Left lung (tissue), 10 donors: Measurements from ENCODE around the gene TMEM131. TPM values are rescaled to one million over a fixed set of nuclear protein-coding genes. Genes with fewer than 3 reads are reported as not detected.
"Not testable (repeated sequence)": the region's sequence is repeated elsewhere in the genome, so short reads cannot be mapped to it uniquely, and the experiment has no call there.

Experiments used
- ATAC-seq: fragments of 200-7000 bp; cut with Tn5 transposase; one replicate; pipeline ENCODE4 v1.9.1; 2020; ENCODE audit warnings: moderate library complexity
- DNase-seq, 4 donors: peaks; one replicate each; pipeline ENCODE4 v3.0.0-alpha.2; 2013 to 2020
- H3K27ac ChIP-seq, 2 donors: fragments of 200-600 bp; sonication (generic) in 1 of 2; one replicate each; pipeline versions ENCODE4 v1.5.0 to v1.8.0; 2020 to 2021
- H3K27me3 ChIP-seq, 2 donors: fragments of 200-600 bp; sonication (generic) in 1 of 2; one replicate each; pipeline versions ENCODE4 v1.5.0 to v1.8.0; 2020 to 2021
- H3K36me3 ChIP-seq, 2 donors: fragments of 200-600 bp; sonication (generic) in 1 of 2; one replicate each; pipeline versions ENCODE4 v1.5.0 to v1.8.0; 2020 to 2021
- H3K4me1 ChIP-seq, 2 donors: fragments of 200-600 bp; one replicate each; pipeline ENCODE4 v1.8.0; 2021
- H3K4me3 ChIP-seq, 2 donors: fragments of 200-600 bp; sonication (generic) in 1 of 2; one replicate each; pipeline versions ENCODE4 v1.5.0 to v1.8.0; 2020 to 2021; ENCODE audit warnings: mild to moderate bottlenecking in 1 of 2
- H3K9me3 ChIP-seq, 2 donors: fragments of 200-600 bp; sonication (generic) in 1 of 2; one replicate each; pipeline versions ENCODE4 v1.5.0 to v1.8.0; 2020 to 2021
- intact Hi-C, 2 donors: fragments of 100-400 bp; cut with DNase I; formaldehyde crosslinking; loops; one replicate each; pipeline versions ENCODE4 v1.11.2 to v1.14.2; 2022
- polyA plus RNA-seq, 6 donors: library from polyadenylated mRNA; unstranded; fragments of 120-200 nt; gene quantifications; one replicate each; pipeline ENCODE4 v1.2.1, GENCODE V29; 2013; ENCODE audit not compliant: insufficient read length in 6 of 6
- total RNA-seq, 2 donors: library from RNA; stranded (reverse); fragmentation: NEBNext Ultra II Directional; extraction: Animal tissue kit (Norgen Biotek cat#: 25700); gene quantifications; one replicate each; pipeline ENCODE4 v1.2.1, GENCODE V29; 2021
- TF ChIP-seq, protein P1 (sequence below), 2 donors: fragments of 200-600 bp; sonication (generic) in 1 of 2; IDR thresholded peaks; one replicate each; pipeline versions ENCODE4 v1.5.0 to v1.8.0; 2021; ENCODE audit warnings: antibody characterized with exemption in 2 of 2
- donor health status: DM: no; HTN: yes; CAD: no.
- donor health status: DM: no; HTN: no; CAD: no.

Gene TMEM131
- total and polyA plus RNA-seq, 8 donors = 43.9 to 52.0 (median 47.8) TPM

GRCh38 chr2:97957432-97958183, 38.1 kb downstream of the TMEM131 start:
- no peaks in the 10 kb centered on the region for H3K9me3 ChIP-seq
- DNase-seq = no peak
- no peaks in the 10 kb centered on the region for H3K27me3 ChIP-seq
- intact Hi-C loops = no loop called here
- no peaks in the 10 kb centered on the region for H3K36me3 ChIP-seq
- TF ChIP-seq, protein P1, sequence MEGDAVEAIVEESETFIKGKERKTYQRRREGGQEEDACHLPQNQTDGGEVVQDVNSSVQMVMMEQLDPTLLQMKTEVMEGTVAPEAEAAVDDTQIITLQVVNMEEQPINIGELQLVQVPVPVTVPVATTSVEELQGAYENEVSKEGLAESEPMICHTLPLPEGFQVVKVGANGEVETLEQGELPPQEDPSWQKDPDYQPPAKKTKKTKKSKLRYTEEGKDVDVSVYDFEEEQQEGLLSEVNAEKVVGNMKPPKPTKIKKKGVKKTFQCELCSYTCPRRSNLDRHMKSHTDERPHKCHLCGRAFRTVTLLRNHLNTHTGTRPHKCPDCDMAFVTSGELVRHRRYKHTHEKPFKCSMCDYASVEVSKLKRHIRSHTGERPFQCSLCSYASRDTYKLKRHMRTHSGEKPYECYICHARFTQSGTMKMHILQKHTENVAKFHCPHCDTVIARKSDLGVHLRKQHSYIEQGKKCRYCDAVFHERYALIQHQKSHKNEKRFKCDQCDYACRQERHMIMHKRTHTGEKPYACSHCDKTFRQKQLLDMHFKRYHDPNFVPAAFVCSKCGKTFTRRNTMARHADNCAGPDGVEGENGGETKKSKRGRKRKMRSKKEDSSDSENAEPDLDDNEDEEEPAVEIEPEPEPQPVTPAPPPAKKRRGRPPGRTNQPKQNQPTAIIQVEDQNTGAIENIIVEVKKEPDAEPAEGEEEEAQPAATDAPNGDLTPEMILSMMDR (IDR thresholded peaks at IDR 0.05) = no peak
- H3K4me3 ChIP-seq = no peak overlapping the region
- ATAC-seq = peak; percentile 96
- H3K4me1 ChIP-seq = peaks cover 4 to 12% of the 10 kb centered on the region in 2 donors
- no peak overlapping the region for H3K27ac ChIP-seq

GRCh38 chr2:97956753-97957152, 39.0 kb downstream of the TMEM131 start:
- H3K36me3 ChIP-seq, H3K27me3 ChIP-seq, H3K27ac ChIP-seq, ATAC-seq, H3K9me3 ChIP-seq, H3K4me3 ChIP-seq, DNase-seq, intact Hi-C loops: not testable (repeated sequence)
- H3K4me1 ChIP-seq = peaks cover 4 to 12% of the 10 kb centered on the region in 2 donors

DNA sequence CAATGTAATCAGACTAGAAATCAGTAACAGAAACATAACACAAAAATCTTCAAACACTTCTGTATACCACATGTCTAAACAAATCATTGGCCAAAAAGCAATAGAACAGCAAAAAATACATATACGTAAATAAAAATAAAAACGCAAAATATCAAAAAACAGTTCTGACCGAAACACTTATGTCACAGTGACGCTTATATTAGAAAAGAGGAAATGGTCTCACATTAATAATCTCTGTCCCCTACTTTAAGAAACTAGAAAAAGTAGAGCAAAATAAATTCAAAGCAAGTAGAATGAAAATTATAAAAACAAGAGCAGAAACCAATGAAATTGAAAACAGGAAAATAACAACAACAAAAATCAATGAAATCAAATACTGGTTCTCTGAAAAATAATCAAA, 41.9 kb downstream of the TMEM131 start:
- DNase-seq (no peak), ATAC-seq (no peak)
- H3K9me3 ChIP-seq = no peaks in the 10 kb centered on the region
- H3K4me1 ChIP-seq = peaks cover 4 to 31% of the 10 kb centered on the region in 2 donors
- no peak overlapping the region for H3K27ac ChIP-seq
- H3K4me3 ChIP-seq = no peak overlapping the region
- no peaks in the 10 kb centered on the region for H3K36me3 ChIP-seq
- no peaks in the 10 kb centered on the region for H3K27me3 ChIP-seq
- intact Hi-C loops = no loop called here
- TF ChIP-seq, protein P1 (IDR thresholded peaks at IDR 0.05) = no peak

- TF ChIP-seq, protein P1 (IDR thresholded peaks at IDR 0.05) = no peak
- Histone ChIP-seq H3K4me3 (no peak overlapping the region), H3K36me3 (no peaks in the 10 kb centered on the region), H3K27me3 (no peaks in the 10 kb centered on the region), H3K4me1 (peaks cover 3 to 28% of the 10 kb centered on the region in 2 donors), H3K9me3 (no peaks in the 10 kb centered on the region), H3K27ac (no peak overlapping the region)
- no peak for DNase-seq
- intact Hi-C loops = no loop called here
- no peak for ATAC-seq
Measured at GRCh38 chr2:97952357-97952756, 43.4 kb downstream of the TMEM131 start.

GRCh38 chr2:97951155-97951680, 44.5 kb downstream of the TMEM131 start:
- H3K9me3 ChIP-seq = no peaks in the 10 kb centered on the region
- no peak overlapping the region for H3K27ac ChIP-seq
- H3K36me3 ChIP-seq = no peaks in the 10 kb centered on the region
- no peak for DNase-seq
- no peaks in the 10 kb centered on the region for H3K27me3 ChIP-seq
- H3K4me1 ChIP-seq = peaks cover 0 to 24% of the 10 kb centered on the region in 2 donors
- intact Hi-C loops = no loop called here
- TF ChIP-seq, protein P1 (IDR thresholded peaks at IDR 0.05) = no peak
- no peak overlapping the region for H3K4me3 ChIP-seq
- ATAC-seq = peak; percentile 13
